HL-60/S4 treated with phorbol 12-myristate 13-acetate at 8.2 ng/mL for 4 days and 3 days (cell line): ENCODE measurements around the gene PCP2.

Experiments
- in situ Hi-C: fragments of 300-500 bp; cut with MboI; formaldehyde crosslinking; loops from 2 replicates; pipeline ENCODE4 v1.15.0; 2022; ENCODE audit warnings: low sequenced_read_pairs

Gene PCP2

GRCh38 chr19:7602240-7602934 is 31.1 kb downstream of the PCP2 start:
- in situ Hi-C loops = no loop called here

GRCh38 chr19:7600721-7601120 is 32.8 kb downstream of the PCP2 start:
- in situ Hi-C loops = no loop called here

DNA sequence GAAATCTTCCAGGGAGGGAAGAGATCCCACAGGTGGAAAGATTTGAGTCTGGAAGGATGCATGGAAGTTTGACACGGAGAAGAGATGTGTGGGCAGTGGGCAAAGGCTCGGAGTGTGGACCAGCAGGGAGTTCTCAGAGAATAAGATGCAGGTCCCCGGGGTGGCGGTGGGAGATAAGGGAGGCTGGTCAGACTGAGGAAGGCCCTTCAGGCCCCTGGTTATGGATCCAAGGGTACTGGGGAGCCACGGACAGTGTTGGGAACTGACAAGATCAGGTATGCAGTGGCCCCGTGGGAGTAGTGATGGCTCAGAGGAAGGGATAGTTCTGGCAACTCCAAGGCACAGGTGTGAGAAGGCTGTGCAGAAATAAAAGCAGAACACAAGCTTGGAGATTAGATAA is 35.3 kb downstream of the PCP2 start:
- in situ Hi-C loops = no loop called here

GRCh38 chr19:7597689-7598088 is 35.8 kb downstream of the PCP2 start:
- in situ Hi-C loops = no loop called here

GRCh38 chr19:7596211-7596937 is 37.1 kb downstream of the PCP2 start:
- in situ Hi-C loops = no loop called here

GRCh38 chr19:7595466-7596133 is 37.9 kb downstream of the PCP2 start, which contains the start of gene CAMSAP3:
Gene CAMSAP3, plus strand, starts transcription at chr19:7595863. Its CDS starts 140 bp downstream, at chr19:7596003.
- in situ Hi-C loops = no loop called here

- in situ Hi-C loops = no loop called here
Observed at GRCh38 chr19:7590256-7590655, 43.3 kb downstream of the PCP2 start.

DNA sequence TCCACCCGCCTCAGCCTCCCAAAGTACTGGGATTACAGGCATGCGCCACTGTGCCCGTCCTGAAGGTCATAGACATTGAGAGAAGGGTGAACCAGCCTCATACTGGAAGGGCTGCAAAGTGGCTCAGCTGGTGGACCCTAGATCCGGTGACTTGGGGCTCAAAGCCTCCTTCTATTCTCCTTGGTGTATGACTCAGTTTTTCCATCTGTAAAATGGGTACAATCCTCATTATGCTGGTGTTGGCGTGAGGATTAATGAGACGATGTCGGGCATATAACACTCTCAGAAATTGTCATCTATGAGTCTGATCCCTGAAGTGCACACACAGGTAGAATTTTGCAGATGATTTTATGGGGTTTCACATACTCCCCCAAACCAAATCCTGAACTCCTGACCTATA is 43.7 kb downstream of the PCP2 start:
- in situ Hi-C loops = no loop called here

DNA sequence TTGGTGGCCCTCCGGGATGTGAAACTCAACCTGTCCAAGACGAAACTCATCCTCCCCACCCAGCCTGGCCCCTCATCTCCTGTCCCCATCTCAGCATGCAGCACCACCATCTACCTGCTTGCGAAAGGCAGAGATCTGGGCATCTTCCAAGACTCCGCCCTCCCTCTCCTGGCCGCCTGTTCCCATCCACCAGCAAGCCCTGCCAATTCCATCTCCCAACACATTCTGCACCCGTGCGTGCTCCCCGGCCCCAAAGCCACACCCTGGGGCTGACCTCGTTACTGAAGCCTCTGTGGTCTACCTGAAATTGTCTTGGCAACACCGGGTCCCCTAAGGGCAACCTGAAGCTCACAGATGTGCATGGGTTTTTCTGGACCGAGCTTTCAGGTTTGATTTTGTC is 51.1 kb downstream of the PCP2 start:
- in situ Hi-C loops = no loop called here
